ENCODE results near the gene RPS6KB2. TPM values are rescaled to one million over a fixed set of nuclear protein-coding genes. Genes with fewer than 3 reads are reported as not detected.

RPS6KB2 gene
- total and polyA plus RNA-seq, 9 of the 15 experiments (the other 6 are each of a cell fraction or from before 2014, with no cell fraction given): 0.42 to 122 (median 82.6) TPM

GRCh38 chr11:67482827-67483798 lies 54.8 kb downstream of the RPS6KB2 start, which contains the start of gene AIP (continued):
- TF ChIP-seq CHD4 (IDR thresholded peaks at IDR 0.05; ENCODE audit: insufficient read depth, insufficient replicate concordance, low read depth, low read length, poor library complexity, severe bottlenecking): no peak
- TF ChIP-seq ATF2 (CRISPR knock-in tag; IDR thresholded peaks at IDR 0.05): peak; percentile 63; the same call in 1 of the 2 replicates
- TF ChIP-seq ATF7 (IDR thresholded peaks at IDR 0.05): peak; percentile 77; the same call in 1 of the 2 replicates
- no peak for TF ChIP-seq NR1H2 (CRISPR knock-in tag; IDR thresholded peaks at IDR 0.05)
- no peak for TF ChIP-seq ZNF239 (CRISPR knock-in tag; IDR thresholded peaks at IDR 0.05)
- TF ChIP-seq JUND (IDR thresholded peaks at IDR 0.05; ENCODE audit: borderline replicate concordance, low read depth, low read length): peak; percentile 46; the same call in 1 of the 2 replicates
- 0 out of 3 replicates have a peak, but pooled peaks have one; percentile 58 for TF ChIP-seq JUND (tag; IDR thresholded peaks at IDR 0.05; ENCODE audit: borderline replicate concordance, low read depth, low read length)
- TF ChIP-seq STAT5B (CRISPR knock-in tag; IDR thresholded peaks at IDR 0.05): no peak
- TF ChIP-seq TCF15 (CRISPR knock-in tag; IDR thresholded peaks at IDR 0.05): no peak
- no peak for TF ChIP-seq EWSR1 (IDR thresholded peaks at IDR 0.05; ENCODE audit: borderline replicate concordance, low read depth, partially characterized antibody)
- peak; percentile 94; the same call in 1 of the 2 replicates for TF ChIP-seq ZBTB43 (CRISPR knock-in tag; IDR thresholded peaks at IDR 0.05)
- TF ChIP-seq ZFX (CRISPR knock-in tag; IDR thresholded peaks at IDR 0.05): peak; percentile 74
- TF ChIP-seq FOXK1 (CRISPR knock-in tag; IDR thresholded peaks at IDR 0.05; ENCODE audit: borderline replicate concordance): peak; percentile 100
- peak; percentile 78; the same call in 1 of the 2 replicates for TF ChIP-seq ZFP91 (CRISPR knock-in tag; IDR thresholded peaks at IDR 0.05)
- TF ChIP-seq SNAPC5 (CRISPR knock-in tag; IDR thresholded peaks at IDR 0.05): no peak
- no peak for TF ChIP-seq THRAP3 (IDR thresholded peaks at IDR 0.05; ENCODE audit: borderline replicate concordance)
- TF ChIP-seq DNMT1 (IDR thresholded peaks at IDR 0.05): no peak
- TF ChIP-seq ZNF263 (CRISPR knock-in tag; IDR thresholded peaks at IDR 0.05; ENCODE audit: borderline replicate concordance): peak; percentile 94
- TF ChIP-seq ZNF644 (tag; IDR thresholded peaks at IDR 0.05; ENCODE audit: low read depth): no peak
- peak; percentile 94 for TF ChIP-seq SIN3B (IDR thresholded peaks at IDR 0.05; ENCODE audit: low read depth)

Data from K562 (cell line).